Urinary bladder (tissue), 4 donors: ENCODE measurements around the gene CLCA2. TPM values are rescaled to one million over a fixed set of nuclear protein-coding genes. Genes with fewer than 3 reads are reported as not detected.

Experiments
- DNase-seq: peaks from one replicate; pipeline ENCODE4 v3.0.0-alpha.2; 2015; ENCODE audit errors: extremely low spot score
- H3K27ac ChIP-seq: one replicate; pipeline ENCODE4 v1.5.1; 2013; ENCODE audit warnings: low read depth, mild to moderate bottlenecking, moderate library complexity
- H3K36me3 ChIP-seq: one replicate; pipeline ENCODE4 v1.6.1; 2013; ENCODE audit warnings: mild to moderate bottlenecking, moderate library complexity; ENCODE audit not compliant: insufficient read depth
- H3K4me1 ChIP-seq: one replicate; pipeline ENCODE4 v1.6.1; 2013; ENCODE audit warnings: mild to moderate bottlenecking, moderate library complexity; ENCODE audit not compliant: insufficient read depth
- H3K4me3 ChIP-seq: one replicate; pipeline ENCODE4 v1.5.1; 2013; ENCODE audit warnings: low read depth, low read length
- WGBS: extraction: QIAGEN DNeasy Blood & Tissue Kit; methylation state at CpG from one replicate; pipeline ENCODE4 v1.1.7; 2013; 5-methylcytosine and 5-hydroxymethylcytosine counted together
- polyA plus RNA-seq: library from polyadenylated mRNA; stranded (reverse); fragments of 200-250 nt; gene quantifications from one replicate; pipeline ENCODE4 v1.2.3, GENCODE V29; 2013
- total RNA-seq: library from RNA; depleted of rRNA; stranded (reverse); fragments of >200 nt; gene quantifications from one replicate; pipeline ENCODE4 v1.2.3, GENCODE V29; 2014
- donor health status: healthy with polysubstance abuse.
- donor health status: healthy.

The CLCA2 gene
- total and polyA plus RNA-seq, 2 donors = 0.65 to 5.0 TPM

DNA sequence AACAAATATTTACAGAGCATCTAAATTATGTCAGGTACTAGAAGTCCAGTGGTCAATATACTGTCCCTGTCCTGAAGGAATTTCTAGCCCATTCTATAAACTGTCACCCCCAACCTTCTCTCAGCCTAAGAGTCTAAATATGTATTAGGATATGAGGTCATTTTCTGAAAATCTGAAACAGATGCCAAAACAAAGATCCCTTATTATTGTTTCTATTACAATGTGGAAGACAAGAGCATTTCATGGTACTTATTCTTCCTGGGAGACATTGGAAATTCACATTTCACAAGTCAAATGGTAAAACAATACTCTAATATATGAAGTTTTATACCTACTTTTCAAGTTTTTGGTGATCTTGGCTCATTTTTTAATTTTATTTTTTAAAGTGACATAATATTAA, 47.3 kb downstream of the CLCA2 start:
- H3K27ac ChIP-seq = no peak overlapping the region
- no peaks in the 10 kb centered on the region for H3K36me3 ChIP-seq
- DNase-seq = no peak
- H3K4me3 ChIP-seq = no peak overlapping the region
- H3K4me1 ChIP-seq = no peaks in the 10 kb centered on the region

DNA sequence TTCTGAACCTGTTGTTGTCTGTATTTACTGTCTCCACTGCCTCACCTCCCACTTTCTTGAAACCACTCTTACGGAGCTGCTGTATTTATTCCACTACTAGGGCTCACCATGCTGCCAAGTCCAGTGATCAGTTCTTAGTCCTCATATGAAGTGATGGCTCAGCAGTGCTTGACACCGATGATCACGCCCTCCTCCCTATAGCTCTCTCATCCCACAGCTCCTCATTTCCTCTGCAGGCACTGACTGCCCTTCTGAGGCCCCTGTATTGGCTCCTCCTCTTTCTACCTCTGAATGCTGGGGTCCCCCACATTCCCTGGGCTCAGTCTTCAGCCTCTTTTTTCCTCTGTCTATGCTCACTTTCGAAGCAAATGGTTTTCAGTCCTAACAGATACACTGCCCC, 48.2 kb downstream of the CLCA2 start:
- H3K36me3 ChIP-seq = no peaks in the 10 kb centered on the region
- no peak for DNase-seq
- no peaks in the 10 kb centered on the region for H3K4me1 ChIP-seq
- 70% methylated on average over 4 of the region's 4 CpGs for WGBS
- H3K27ac ChIP-seq = no peak overlapping the region
- H3K4me3 ChIP-seq = no peak overlapping the region

DNA sequence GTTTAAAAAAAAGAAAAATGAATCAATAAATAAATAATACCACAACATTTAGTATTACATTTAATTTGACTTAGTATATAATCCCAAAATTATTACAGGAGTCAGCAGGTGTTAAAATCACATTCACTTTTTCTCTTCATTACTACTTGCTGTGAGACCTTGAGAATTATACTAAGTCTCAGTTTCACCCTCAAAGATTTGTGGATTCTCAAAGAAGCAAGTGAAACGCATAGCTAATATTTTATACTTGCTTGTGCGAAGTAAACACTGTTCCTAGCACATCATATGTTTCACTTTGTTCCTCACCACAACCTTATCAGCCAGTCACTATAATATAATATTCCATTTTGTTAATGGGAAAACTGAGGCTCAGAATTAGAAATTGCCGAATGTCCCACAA, 48.8 kb downstream of the CLCA2 start:
- H3K27ac ChIP-seq = no peak overlapping the region
- no peak overlapping the region for H3K4me3 ChIP-seq
- H3K4me1 ChIP-seq = no peaks in the 10 kb centered on the region
- WGBS = 75% methylated on average over 3 of the region's 3 CpGs
- no peak for DNase-seq
- no peaks in the 10 kb centered on the region for H3K36me3 ChIP-seq

DNA sequence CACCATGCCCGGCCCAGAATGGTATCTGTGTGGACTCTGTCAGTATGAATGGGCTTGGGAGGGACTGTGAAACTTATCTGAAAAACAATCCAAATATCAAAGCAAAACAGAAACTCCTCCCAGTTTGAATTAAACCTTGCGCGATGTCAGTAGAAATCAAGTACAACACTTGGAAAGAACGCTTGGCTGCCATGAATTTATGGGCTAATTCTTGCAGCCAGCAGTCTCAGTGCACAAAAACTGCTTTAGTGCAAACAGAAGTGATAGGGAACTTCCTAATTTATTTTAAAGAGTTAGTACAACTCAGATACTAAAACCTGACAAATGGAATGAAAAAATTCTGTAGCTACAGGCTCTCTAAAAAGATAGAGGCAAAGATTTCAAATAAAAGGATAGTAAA, 53.3 kb downstream of the CLCA2 start:
- no peak for DNase-seq
- WGBS = 43% methylated on average over 4 of the region's 4 CpGs
- Histone ChIP-seq H3K4me3 (no peak overlapping the region), H3K27ac (no peak overlapping the region), H3K36me3 (no peaks in the 10 kb centered on the region), H3K4me1 (no peaks in the 10 kb centered on the region)

DNA sequence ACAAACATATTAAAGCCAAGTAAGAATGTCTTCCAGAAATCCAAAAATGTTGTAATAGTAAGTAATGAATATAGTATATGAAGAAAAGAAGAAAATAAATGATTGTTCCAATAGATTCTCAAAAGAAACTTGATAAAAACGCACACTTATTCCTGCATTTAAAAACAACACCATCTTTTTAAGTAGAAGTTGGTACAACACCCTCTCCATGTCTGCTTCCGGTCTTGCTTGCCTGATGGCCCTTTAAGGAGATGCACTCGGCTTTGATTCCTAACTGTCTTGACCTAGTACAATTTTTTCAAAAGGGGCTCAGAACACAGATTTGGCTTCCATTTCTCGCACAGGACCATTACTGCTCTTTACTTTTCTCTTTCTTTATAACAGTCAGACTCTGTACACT, 53.7 kb downstream of the CLCA2 start:
- 70% methylated on average over 4 of the region's 4 CpGs for WGBS

DNA sequence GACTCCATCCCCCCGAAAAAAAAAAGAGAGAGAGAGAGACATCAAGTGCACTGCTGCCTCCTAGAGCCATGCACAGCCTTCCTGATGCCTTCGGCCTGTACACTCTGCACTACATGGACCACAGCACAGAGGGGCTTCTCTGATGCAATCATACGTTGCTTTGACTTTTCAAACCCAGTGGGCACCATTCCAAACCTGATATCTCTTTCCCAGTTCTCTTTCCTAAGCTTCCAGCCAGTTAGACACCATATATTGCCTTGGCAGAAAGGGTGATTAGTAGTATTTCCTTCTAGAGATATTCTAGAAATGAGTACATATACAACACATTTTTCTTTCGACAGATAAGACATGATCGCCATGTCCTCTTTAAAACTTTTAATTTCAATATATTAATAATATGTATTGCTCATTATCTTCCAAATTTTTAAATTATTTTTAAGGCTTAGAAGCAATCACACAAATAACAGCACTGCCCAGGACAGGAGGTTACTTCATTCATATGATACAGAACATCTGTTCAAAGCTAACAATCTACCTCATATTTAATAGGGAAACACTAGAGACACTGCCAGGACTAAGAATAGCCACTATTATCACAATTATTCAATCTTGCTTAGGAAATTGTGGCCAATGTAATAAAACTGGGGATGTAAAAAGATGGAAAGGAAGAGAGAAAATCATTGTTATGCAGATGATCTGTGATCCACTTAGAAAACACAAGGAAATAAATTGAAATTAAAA, 54.6 kb downstream of the CLCA2 start:
- no peak for DNase-seq
- H3K4me1 ChIP-seq = no peaks in the 10 kb centered on the region
- WGBS = 71% methylated on average over 5 of the region's 5 CpGs
- H3K36me3 ChIP-seq = no peaks in the 10 kb centered on the region
- H3K27ac ChIP-seq = no peak overlapping the region
- H3K4me3 ChIP-seq = no peak overlapping the region

More for the DNA sequence above, 53.7 kb downstream of the CLCA2 start:
- Histone ChIP-seq H3K4me3 (no peak overlapping the region), H3K27ac (no peak overlapping the region), H3K4me1 (no peaks in the 10 kb centered on the region), H3K36me3 (no peaks in the 10 kb centered on the region)
- DNase-seq = no peak

DNA sequence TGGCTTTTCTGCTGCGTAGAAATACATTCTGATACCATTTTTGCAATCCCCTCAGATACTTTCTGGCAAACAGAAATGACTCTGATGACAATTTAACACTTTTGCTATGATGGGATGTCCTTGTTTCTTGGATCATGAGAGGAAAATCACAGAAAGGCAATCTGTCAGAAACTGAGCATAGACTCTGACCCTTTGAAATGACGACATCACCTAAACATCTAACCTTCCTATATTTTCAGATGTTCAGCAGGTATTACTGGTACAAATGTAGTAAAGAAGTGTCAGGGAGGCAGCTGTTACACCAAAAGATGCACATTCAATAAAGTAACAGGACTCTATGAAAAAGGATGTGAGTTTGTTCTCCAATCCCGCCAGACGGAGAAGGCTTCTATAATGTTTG, 58.0 kb downstream of the CLCA2 start:
- DNase-seq = no peak
- Histone ChIP-seq H3K4me1 (no peaks in the 10 kb centered on the region), H3K36me3 (no peaks in the 10 kb centered on the region), H3K27ac (no peak overlapping the region), H3K4me3 (no peak overlapping the region)
- 88% methylated on average over 4 of the region's 4 CpGs for WGBS

DNA sequence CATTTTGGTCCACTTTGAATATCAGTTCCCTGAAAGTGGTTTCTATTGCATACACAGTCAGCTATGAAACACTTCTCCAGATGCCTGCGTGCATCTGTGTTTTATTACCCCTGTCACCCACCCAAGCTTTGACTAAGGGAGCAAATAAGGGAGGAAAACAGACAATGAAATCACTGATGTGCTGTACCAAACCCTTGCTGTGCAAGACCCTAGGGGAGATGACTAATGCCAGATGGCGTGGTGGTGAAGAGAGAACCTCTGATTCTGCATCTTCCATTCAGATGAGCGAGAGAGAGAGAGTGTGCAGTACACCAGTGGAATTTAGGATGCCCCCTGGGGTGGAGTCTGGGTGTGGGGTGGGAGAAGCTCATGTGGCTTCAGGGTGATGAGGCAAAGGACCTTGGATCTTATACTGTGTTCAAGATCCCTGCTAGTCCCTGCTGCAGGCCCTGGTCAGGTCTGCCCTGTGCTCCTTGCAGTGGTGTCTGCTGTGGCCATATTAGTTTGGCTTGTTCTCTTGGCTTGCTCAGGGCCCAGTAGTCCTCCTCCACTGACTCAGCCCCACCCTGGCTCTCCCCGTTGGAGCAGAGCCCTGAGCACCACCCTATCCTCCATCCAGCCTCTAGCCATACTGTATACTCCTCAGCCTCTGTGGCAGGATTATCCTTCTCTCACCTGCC, 63.3 kb downstream of the CLCA2 start:
- Histone ChIP-seq H3K4me3 (no peak overlapping the region), H3K4me1 (no peaks in the 10 kb centered on the region), H3K36me3 (no peaks in the 10 kb centered on the region), H3K27ac (no peak overlapping the region)
- WGBS = 55% methylated on average over 4 of the region's 4 CpGs
- DNase-seq = no peak

DNA sequence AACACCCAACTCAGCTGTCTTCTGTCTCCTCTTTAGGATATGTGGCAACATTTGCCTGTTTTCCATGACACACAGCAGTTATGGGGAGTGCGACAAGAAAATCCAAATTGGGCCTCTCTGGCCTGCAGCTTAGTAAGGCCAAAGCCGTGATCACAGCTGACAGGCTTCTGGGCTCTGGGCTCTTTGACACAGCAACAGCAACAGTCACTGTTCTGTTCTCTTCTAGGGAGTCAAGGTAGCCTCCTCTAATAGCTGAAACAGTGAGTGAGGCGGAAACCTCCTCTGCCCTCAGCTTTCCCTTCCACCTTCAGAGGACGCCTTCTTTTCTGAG, 63.8 kb downstream of the CLCA2 start:
- no peak overlapping the region for H3K27ac ChIP-seq
- DNase-seq = no peak

DNA sequence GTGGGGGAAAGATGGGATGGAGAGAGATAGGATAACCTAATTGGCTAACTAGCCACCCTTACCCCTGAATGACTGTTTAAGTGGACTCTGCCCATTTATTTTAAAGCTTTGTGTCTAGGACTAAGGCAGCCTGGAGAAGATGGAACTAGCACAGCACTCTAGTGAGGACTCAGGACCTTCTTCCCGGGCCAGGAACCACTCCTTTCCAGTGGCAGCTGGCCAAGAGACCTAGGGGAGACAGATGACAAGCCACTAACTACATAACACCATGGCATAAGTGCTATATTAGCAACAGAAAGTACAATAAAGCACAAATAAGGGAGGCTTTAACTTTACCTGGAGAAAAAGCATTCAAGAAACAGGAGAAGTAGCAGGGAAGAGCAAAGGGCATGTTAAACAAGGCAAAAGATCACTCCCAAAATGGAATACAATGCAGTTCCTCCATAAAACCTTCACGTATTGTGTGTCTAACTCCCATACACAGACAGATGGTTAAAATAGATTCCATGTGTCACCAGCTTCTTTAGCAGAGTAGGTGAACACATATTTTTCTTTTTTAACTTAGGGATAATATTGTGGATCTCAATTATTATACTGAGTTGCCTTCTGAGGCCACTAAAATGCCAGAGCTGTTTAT, 65.4 kb downstream of the CLCA2 start:
- no peaks in the 10 kb centered on the region for H3K4me1 ChIP-seq
- no peak overlapping the region for H3K27ac ChIP-seq
- no peak for DNase-seq
- WGBS = 71% methylated on average over 2 of the region's 2 CpGs
- no peak overlapping the region for H3K4me3 ChIP-seq
- H3K36me3 ChIP-seq = no peaks in the 10 kb centered on the region

More for the DNA sequence above, 63.8 kb downstream of the CLCA2 start:
- 89% methylated on average over 4 of the region's 4 CpGs for WGBS
- no peaks in the 10 kb centered on the region for H3K4me1 ChIP-seq
- no peak overlapping the region for H3K4me3 ChIP-seq
- H3K36me3 ChIP-seq = no peaks in the 10 kb centered on the region

DNA sequence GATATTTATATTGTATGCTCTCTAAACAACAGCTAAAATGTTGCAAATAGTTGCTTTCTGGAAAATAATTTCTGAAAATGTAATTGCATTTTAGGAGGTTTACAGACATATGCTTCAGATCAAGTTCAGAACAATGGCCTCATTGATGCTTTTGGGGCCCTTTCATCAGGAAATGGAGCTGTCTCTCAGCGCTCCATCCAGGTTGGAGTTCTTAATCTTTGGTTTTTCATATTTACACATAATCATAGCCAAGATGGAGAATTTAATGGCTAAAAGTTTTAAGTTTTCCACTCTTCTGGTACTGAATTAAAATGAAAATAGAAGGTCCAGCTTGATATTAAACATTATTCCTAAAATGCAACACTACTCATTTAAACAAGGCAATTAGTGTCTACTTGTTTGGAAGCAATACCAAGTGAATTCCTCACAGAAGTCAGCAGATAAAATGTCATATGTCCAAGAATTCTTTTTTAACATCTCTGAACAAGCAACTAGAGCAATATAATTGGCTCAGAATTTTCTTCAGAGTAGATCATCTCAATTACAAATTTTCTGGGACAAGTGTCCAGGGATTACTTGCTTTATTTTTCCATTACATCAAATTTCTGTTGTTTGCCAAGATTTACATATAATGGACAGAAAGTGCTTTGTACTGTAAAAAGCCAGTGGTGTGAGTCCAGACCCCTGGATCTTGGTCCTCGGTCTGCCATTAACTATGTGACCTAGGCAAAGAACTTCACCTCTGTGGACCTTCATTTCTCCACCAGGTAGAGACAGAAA, 67.4 kb downstream of the CLCA2 start:
- no peaks in the 10 kb centered on the region for H3K36me3 ChIP-seq
- WGBS = 93% methylated on average over 2 of the region's 2 CpGs
- DNase-seq = no peak
- no peak overlapping the region for H3K27ac ChIP-seq
- no peaks in the 10 kb centered on the region for H3K4me1 ChIP-seq
- no peak overlapping the region for H3K4me3 ChIP-seq

DNA sequence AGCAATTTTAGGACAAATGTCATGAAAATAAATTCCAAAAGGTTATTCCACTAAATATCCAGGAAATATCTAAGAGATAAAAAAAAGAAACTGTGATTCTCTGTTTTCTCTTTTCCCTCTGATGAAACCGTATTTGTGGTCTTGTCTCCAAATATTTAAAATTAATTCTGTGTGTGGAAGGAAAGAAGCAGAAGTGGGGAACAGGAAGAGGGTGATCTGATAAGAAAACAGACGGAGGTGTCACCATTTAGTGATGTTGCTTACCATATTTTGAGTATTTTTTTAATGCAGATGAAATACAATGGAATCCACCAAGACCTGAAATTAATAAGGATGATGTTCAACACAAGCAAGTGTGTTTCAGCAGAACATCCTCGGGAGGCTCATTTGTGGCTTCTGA, 74.3 kb downstream of the CLCA2 start:
- Histone ChIP-seq H3K4me3 (no peak overlapping the region), H3K27ac (no peak overlapping the region), H3K4me1 (no peaks in the 10 kb centered on the region), H3K36me3 (no peaks in the 10 kb centered on the region)
- DNase-seq = no peak
- 83% methylated on average over 3 of the region's 3 CpGs for WGBS

DNA sequence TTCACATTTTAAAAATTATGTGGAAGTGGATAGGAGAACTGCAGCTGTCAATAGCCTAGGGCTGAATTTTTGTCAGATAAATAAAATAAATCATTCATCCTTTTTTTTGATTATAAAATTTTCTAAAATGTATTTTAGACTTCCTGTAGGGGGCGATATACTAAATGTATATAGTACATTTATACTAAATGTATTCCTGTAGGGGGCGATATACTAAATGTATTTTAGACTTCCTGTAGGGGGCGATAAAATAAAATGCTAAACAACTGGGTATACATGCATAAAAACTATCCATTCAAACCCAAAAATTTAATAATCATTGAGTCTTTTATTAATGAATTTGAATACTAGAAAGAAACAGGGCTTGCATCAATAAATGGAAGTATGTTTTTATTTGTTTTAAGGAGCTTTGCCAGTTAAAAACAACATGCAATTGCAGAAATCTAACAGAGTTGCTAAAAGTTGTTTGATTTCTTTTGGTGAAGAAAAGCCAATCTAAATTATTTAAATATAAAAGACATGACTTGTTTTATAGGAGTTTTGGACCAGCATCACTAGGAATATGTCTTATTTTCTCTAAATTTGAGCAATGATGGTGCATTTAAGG, 76.1 kb downstream of the CLCA2 start:
- Histone ChIP-seq H3K4me3 (no peak overlapping the region), H3K27ac (no peak overlapping the region), H3K4me1 (no peaks in the 10 kb centered on the region), H3K36me3 (no peaks in the 10 kb centered on the region)
- DNase-seq = no peak
- WGBS = 29% methylated on average over 3 of the region's 3 CpGs
